Activated CD4-positive, alpha-beta T cell treated with anti-CD3 and anti-CD28 coated beads for 48 hours (primary cell): ENCODE results near the gene LRFN5.

Source experiments
- DNase-seq: peaks from one replicate; pipeline ENCODE4 v3.0.0-alpha.2; 2020

The LRFN5 gene

DNA sequence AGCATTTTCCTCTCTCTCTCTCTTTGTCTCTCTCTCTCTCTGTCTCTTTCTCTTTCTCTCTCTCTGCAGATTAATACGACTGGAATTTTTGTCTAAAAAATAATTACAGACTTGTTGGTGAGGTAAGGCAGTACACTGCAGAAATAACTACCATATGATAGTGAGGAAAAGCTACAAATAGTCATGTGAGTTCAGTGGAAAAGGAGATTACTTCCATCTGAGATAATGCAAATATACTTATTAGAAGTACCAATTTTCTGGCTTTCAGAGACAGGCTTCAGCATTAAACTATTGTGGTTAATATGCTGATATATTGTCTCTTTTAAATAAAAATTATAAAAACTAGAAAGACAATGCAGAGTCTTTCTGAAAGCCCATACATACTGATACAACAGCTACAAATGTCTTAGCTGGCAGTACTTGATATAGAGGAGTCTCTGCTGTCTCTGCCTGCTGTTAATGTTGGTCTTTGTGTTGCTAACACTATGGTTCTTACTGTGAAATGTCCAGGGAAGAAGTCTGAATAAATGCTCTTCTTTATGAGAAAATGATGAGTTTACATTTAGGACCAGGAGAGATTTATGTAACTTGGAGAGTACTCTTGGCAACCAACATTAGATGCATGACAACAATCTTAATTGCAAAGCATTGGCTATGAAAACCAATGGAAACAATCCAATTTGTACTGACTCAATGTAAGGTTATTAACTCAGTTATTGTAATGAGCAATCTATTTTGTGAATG lies 167.0 kb downstream of the LRFN5 start:
- DNase-seq = no peak

DNA sequence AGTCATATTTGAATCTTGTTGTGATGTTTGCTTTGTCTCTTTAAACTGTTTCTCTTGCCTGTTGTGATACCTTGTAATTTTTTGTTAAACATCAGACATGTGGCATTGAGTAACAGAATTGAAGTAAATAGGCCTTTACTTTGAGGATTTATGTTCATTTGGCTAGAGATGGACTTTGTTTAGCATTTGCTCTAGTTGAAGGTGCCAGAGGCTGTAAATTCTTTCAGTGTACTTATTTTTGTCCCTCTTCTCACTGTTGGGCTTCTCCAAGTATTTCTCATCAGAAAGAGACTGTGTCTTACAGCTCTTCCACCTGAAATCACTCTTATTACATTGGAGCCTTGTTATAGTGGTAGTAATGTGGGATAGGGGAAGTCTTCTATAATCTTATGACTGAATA lies 175.8 kb downstream of the LRFN5 start:
- no peak for DNase-seq

DNA sequence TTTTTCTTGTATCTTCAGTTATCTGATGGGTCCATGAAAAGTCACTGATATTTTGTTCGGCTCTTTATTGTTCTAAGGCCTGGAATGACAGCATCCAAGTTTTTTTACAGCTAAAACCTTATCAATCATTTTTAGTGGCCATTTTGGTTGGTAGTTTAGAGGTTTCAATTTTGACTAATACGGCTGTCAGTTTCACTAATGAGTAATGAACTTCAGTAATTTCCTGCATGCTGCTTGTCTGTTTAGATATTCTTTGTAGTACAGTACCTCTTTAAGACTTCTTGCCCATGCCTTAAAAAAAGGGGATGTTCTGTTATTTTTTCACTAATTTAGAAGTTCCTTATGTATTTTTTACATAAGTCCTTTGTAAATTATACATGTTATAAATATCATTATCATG lies 176.7 kb downstream of the LRFN5 start:
- no peak for DNase-seq

DNA sequence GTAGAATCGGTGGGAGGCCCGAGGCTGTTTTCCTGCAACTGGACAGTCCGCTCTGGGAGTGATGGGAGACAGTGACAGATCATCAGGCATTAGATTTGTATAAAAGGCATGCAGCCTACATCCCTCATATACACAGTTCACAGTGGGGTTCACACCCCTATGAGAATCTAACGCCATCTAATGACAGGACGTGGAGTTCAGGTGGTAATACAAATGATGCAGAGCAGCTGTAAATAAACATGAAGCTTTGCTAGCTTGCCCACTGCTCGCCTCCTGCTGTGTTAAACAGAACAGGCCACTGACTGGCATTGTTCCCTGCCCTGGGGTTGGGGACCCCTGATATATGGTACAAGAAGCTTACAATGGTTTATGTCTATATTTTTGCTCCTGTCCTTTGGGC lies 179.0 kb downstream of the LRFN5 start:
- DNase-seq = no peak

DNA sequence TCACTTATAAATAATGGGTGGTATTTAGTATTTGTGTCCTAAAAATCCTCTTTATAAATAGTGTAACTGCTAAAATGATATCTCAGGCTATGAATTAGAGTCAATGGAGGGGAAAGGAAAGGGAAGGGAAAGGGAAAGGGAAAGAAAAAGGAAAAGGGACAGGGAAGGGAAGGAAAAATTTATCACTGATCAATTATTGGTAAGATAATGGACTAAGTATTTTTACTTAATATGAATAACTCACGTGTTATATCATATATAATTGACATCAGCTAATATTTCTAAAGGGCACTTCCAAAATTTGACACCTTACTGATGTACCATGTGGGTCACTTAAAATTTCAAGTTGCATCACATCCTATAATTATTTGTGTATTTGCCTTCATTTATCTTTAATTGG lies 193.1 kb downstream of the LRFN5 start:
- no peak for DNase-seq

DNA sequence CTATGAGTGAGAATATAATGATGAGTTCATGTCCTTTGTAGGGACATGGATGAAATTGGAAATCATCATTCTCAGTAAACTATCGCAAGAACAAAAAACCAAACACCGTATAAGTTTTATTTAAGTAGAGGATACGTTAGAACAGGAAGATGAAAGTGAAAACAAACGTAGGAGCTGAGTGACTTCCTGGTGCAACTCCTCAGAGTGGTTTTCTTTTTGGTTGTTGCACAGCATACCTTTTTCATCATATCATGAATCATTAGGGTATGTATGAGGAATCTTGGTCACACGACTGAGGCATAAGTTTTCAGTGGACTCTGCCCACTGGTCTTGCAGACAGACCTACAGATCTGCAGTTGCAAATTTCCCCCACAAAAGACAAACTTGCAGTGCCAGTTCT lies 199.0 kb downstream of the LRFN5 start:
- no peak for DNase-seq

DNA sequence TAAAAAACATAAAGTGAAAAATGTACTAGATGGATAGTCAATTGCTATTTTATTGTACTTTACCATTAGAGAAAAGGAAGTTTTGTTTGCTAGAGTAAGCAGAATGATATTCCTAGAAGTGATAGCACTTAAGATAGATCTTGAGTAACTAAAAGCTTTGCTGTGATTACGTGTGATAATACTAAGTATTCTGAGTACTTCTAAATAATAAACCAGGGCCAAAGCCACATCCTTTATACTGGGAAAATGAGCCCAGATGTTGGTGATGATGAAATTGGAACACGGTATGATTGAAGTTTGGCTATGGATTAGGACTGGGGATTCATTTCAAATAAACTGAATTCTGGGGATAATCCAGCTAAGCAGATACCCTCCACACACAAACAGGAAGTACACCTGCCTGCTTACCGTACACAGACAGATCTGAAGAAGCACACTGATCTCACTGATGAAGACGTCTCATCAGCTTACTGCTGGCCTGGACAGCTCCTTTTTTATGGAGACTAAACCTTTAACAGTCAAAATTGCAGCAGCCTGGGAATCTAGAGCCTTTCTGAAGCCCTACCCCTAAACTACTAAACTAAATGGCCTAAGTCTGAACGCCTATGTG lies 199.8 kb downstream of the LRFN5 start:
- DNase-seq = no peak

DNA sequence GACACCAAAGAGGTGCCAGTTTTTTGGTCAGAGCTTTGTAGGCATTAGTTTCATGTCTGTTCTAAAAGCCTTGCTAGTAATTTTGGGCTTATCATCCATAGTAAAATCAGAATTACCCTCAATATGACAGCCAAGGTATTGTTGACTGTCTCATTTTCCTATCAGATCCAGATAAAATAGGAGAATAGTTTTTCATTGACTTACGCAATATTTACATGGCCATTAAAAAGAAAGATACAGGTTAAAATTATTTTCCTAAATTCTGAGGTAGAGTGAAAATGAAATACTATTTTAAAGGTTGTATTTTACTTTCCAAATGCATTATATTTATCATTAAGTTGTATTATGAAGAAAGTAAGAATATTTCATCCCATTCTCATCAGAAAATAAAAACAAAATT lies 203.7 kb downstream of the LRFN5 start:
- DNase-seq = no peak

DNA sequence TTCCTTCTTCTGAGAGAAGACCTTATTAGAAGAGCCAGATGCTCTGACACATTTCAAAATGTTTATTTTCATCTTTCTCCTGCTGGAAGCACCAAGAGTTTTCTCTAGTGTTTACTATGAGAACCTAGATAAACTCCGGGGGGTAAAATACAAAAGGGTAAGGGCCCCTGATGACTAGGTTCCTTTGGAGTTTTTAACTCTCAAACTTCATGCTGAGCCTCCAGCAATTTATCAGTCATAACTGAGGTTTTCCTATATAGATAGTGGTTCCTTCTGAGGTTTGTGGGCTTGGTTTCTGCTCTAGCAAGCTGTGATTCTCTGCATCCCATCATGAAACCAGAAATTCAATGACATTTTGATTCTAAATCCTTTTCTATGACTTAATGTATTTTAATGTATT lies 210.9 kb downstream of the LRFN5 start:
- DNase-seq = no peak

DNA sequence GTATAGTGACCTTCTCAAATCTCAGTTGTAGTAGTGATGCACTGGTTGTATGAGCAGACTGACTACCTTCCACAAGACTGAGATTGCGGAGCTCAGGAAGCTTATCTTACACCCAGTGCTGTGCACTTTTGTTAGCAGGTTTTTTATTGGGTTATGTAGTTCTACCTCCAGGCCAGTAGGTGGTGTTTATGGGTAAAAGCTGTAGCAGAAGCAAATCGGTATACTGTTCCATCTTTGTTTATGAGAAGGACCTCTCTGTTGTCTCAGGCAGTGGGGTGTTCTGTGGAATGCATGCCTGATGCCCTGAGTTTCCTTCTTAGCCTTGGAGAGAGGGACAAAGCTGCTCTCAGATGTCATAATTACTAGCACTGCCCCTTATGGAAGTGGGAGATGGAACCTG lies 217.8 kb downstream of the LRFN5 start:
- no peak for DNase-seq

DNA sequence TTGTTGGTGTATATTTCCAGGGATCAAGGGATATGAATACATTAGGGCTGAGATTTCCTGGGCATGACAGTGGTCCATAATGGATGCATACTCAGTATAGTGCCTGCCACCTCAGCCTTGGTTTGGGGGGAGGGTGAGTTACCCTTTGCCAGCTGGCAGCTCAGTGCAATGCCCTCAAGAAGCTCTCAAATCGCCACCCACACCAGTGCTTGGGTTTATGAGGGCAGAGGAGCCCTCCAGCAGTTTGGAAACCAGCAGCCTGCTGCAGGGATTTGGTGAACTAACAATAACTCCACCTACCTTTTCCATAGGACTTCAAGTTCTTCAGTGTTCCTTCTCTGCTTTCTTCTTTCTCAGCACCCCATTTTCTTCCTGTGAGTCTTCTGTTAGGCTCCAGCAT lies 218.9 kb downstream of the LRFN5 start:
- no peak for DNase-seq

DNA sequence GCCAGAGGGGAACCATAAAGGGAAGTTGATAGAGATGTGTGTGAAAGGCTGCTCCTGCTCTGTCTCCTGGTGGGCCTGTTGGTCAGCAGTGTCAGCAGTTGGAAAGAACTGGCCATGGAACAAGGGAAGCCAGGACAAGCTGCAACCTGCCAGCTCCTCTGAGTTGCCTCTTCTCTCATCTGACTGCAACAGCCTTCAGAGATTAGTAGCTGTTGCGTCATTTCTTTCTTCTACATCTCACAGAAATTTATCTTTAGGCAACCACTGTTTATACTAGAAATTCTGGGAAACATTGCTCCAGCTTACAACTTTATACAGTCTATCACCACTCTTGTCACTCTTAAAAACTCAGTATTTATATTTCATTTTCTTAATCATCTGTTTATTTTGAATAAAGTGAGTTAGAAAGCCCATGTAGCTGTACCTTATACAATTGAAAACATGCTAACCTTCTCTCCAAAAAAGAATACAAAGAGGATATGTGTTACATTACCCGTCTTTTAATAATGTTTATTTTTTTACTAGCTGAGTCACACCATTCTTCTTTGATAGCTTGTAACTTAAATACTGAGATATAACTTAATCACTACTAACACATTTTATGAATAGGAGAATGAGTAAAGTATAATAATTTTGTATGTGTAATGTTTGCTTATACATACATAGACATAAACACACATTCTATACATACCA lies 224.2 kb downstream of the LRFN5 start:
- no peak for DNase-seq

DNA sequence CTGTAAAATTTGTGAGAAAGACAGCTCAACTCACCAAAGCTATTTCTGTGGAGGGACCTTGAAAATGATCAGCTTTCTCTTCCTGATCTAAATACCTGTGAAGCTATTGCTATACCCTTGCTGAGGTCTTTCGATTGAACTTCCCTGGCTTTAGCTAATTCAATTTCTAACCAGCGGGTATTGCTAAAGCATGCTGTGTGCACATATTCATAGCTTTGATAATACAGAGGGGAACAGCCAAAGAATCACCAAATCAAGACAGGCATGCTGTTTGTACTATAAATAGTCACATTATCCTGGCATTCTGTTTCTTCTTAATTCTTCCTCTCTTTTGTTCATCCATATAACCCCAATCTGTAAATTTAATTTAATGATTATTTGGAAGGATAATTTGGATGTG lies 233.0 kb downstream of the LRFN5 start:
- DNase-seq = no peak

DNA sequence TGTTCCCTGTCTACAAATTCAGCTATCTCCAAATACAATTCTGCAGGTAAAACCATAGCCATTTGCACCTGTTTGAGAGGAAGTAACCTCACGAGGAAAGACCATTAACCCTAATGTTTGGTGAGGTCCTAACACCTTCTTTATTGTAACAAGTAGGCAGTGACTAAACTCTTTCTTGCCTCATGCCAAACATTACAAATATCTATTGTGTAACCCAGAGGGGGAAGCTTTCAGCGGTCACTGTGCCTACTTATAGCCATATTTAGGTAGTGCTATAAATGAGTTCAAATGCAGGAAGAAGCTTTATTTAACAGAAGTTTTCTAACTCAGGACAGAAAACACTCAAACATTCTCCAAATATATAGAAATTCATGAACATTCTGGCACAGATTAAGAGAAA lies 252.7 kb downstream of the LRFN5 start:
- no peak for DNase-seq

DNA sequence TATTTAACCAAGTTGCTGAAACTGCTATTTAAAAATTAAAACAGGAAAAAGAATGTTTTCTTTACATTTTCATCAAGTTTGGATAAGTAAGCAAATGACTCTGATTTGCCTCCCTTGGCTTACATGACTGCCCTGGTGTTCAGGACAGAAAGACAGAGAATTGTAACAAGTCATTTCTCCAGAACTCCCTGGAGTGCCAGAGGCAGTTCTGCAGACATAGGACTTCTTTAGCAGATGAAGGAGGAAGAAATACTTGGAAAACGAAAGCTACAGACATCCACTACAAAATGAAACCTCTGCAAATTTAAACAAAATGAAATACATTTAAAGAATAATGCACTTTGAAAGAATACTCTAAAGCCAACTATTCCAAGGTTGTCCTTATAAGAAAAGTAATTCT lies 253.9 kb downstream of the LRFN5 start:
- no peak for DNase-seq

DNA sequence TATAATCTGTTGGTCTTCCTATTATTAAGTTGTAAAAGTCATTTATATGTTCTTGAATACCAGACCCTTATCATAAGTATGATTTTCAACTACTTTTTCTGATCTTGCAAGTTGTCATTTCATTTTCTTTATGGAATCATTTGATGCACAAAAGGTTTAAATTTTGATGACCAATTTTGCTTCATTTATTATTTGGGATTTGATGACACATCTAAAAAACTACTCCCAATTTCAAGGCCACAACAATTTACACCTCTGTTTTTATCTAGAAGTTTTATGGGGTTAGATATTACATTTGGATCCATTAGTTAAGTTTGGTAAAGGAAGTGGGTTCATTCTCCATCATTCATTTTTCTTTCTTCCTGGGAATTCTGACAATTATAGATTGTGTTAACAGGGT lies 259.2 kb downstream of the LRFN5 start:
- DNase-seq = no peak

DNA sequence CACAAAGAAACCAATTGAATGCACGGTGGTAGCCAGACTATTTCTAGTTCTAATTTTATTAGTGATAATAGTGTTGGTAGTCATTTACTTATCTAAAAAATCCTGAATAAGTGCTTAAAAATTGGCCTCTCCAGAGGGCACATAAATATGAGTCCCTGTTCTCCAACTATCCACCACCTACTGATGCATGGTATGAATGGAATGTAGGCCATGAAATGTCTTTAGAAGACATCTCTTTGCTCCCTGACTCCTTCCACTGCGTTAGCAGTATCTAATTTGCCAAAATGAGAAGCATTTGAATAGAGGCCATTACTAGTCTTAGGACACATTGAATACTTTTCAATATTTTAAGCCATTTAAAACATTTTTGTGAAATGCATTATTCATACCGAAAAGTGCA lies 261.7 kb downstream of the LRFN5 start:
- no peak for DNase-seq

DNA sequence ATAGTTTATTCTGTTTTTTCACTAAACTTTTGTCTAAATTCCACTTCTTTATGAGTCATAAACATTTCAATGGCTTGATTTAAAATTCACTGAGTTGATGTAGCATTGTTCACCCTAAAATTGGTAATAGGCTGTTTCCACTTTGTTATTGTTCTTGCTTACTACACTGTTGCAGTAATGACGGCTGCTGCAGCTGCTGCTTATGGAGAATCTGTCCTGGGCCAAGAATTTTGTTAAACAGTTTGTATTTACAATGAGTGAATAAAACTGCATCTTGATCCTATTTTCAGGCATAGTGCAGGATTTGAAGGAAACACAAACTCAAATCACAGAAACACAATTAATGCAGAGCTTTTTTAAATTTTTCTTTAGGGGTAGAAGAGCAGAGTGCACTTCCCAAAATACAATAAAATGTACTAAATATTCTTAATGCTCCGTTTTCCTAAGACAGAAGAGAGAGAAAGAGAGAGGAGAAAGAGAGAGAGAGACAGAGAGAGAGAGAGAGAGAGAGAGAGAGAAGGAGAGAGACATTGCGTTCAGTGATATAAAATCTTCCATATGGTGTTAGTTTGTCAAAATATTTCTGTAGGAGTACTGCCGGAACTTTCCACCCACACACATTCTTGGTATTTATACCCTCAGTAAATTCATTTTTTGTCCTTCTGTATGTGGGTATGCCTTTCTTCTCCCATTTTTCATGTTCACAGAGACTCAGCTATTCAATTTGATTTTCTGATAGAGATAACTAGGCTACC lies 266.4 kb downstream of the LRFN5 start:
- no peak for DNase-seq

DNA sequence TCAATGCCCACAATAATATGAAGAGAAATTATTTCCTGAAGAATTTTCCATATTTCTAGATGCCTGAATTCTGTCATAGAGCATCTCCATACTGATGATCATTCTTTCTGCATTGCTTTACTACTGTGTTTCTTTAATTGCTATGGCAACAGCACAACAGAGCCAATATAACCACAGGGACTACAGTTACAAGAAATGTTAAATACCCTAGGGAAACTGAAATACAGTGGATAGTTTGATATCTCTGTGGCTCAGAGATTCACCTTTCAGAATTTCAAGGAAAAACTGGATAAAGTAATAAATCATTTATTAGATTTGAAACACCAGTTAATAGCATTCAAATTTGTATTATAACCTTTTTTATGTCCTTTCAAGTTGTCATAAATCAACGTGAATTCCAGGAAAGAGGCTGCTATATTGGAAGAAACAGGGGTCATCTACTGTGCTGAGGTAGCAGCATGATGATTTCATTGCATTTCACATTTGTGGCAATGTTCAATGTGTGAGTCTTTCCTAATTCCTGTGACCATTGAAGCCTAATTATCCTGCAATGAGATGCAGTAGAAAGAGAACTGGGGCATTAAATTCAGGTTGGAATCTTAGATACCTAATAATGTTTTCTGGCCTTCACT lies 267.1 kb downstream of the LRFN5 start:
- DNase-seq = no peak

DNA sequence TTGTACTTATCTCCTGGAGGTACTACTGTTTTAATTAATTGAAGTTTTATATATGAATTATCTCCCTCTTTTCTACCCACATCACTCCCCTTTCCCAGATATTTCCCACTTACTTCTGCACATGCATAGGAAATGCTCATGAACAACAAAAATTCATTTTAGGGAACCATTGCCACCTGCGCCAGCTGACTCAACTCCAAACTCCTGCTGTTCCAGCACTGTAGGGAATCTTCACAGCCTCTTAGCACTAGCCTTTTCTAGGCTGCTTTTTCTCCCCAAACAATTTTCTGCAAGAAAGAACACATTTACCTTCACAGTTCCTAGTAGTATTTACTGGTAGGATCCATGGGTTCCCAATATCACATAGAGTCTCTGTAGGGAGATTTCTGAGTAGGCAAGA lies 268.4 kb downstream of the LRFN5 start:
- no peak for DNase-seq

DNA sequence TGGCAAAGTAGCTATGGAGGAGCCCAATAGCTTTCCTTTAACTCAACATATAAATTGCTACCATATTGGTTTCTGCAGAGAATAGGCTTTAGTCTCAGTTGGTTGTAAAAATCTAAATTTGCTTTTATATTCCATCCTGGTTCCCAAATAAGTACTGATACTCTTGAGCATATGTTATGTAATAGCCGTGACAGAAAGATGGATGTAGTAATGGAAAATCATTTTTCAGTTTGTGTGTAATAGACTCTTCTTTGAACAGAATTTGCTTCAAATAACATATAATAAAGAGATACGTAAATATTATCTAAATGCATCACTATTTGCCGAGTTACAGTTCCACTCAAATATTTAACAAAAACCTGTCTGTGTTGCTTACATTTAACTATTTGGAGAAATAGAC lies 271.6 kb downstream of the LRFN5 start:
- DNase-seq = no peak

DNA sequence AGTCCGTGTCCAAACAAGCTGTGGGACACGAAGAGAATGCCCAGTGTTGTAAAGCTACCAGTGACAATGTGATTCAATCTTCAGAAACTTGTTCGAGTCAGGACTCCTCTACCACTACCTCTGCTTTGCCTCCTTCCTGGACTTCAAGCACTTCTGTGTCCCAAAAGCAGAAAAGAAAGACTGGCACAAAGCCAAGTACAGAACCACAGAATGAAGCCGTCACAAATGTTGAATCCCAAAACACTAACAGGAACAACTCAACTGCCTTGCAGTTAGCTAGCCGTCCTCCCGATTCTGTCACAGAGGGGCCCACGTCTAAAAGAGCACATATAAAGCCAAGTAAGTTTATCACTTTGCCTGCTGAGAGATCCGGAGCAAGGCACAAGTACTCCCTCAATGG lies 284.9 kb downstream of the LRFN5 start:
- DNase-seq = no peak

DNA sequence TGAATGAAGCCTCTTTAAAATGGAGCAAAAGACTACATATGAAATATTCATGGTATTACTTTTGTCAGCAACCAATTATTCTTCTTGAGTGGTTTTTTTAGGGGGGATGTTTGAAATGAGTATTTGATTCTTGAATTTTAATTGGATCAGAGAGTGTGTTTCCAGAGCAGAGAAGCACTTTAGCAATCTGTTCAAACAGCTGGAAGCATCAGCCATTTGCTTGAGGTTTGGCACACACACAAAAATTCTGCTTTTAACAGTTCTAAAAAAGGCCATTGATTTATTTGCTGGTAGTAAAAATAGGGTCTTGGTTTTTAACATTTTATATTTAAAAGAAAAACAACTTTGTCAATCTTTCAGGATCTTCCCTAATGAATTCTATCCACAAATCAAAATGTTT lies 292.7 kb downstream of the LRFN5 start:
- DNase-seq = no peak
